OCI-LY7 (cell line): ENCODE results near the gene SPIB. TPM values are rescaled to one million over a fixed set of nuclear protein-coding genes. Genes with fewer than 3 reads are reported as not detected.

Source experiments
- BruUV-seq: library from RNA; stranded (reverse); fragments of 400-500 nt; replicated peaks from 2 replicates; lab custom pipeline; 2021; lab: Mats Ljungman, UMichigan
- CTCF ChIA-PET: fragments of 300-600 bp; sonication (Branson Sonifier 250); formaldehyde crosslinking; loops from one replicate; lab custom pipeline; 2022; ENCODE audit warnings: antibody characterized with exemption; ENCODE audit not compliant: unreplicated experiment; lab: Charles Lee
- POLR2A ChIA-PET: fragments of 300-600 bp; sonication (Branson Sonifier 250); formaldehyde crosslinking; loops from one replicate; lab custom pipeline; 2022; ENCODE audit warnings: antibody characterized with exemption; lab: Charles Lee
- DNase-seq: peaks from one replicate; pipeline ENCODE4 v3.0.0-alpha.2; 2015; ENCODE audit warnings: low spot score
- H2AFZ ChIP-seq: fragments of 200-600 bp; sonication (generic), shearing (Covaris generic); 2 replicates; pipeline ENCODE4 v1.6.1; 2014; ENCODE audit warnings: mild to moderate bottlenecking, antibody characterized with exemption, low read length, moderate library complexity
- H3K27ac ChIP-seq: fragments of 200-600 bp; sonication (generic); 2 replicates; pipeline ENCODE4 v1.5.1; 2014; ENCODE audit warnings: mixed run types, low read depth, mild to moderate bottlenecking, moderate library complexity, low read length, inconsistent platforms; ENCODE audit not compliant: poor library complexity, severe bottlenecking
- H3K36me3 ChIP-seq: fragments of 200-600 bp; sonication (generic); 2 replicates; pipeline ENCODE4 v1.6.1; 2014; ENCODE audit warnings: mild to moderate bottlenecking, antibody characterized with exemption, low read length, moderate library complexity, mixed read lengths; ENCODE audit not compliant: insufficient read depth
- H3K4me1 ChIP-seq: fragments of 200-600 bp; sonication (generic); 2 replicates; pipeline ENCODE4 v1.5.1; 2014; ENCODE audit warnings: mild to moderate bottlenecking, low read length; ENCODE audit not compliant: insufficient read depth, poor library complexity, severe bottlenecking
- H3K4me2 ChIP-seq: fragments of 200-600 bp; sonication (generic); 2 replicates; pipeline ENCODE4 v1.6.1; 2014; ENCODE audit warnings: mild to moderate bottlenecking, low read length
- H3K4me3 ChIP-seq: fragments of 200-600 bp; sonication (generic); 2 replicates; pipeline ENCODE4 v1.5.1; 2014; ENCODE audit warnings: mild to moderate bottlenecking, low read depth, low read length; ENCODE audit not compliant: poor library complexity, severe bottlenecking
- H3K79me2 ChIP-seq: fragments of 200-600 bp; sonication (generic); 2 replicates; pipeline ENCODE4 v1.6.1; 2016; ENCODE audit warnings: low read depth, mild to moderate bottlenecking, low read length, moderate library complexity, mixed read lengths; ENCODE audit not compliant: insufficient read depth
- H3K9me2 ChIP-seq: fragments of 200-600 bp; sonication (generic); 2 replicates; pipeline ENCODE4 v1.6.1; 2016; ENCODE audit warnings: mild to moderate bottlenecking, low read length, mixed read lengths; ENCODE audit not compliant: insufficient read depth
- H3K9me3 ChIP-seq: fragments of 200-600 bp; sonication (generic); 2 replicates; pipeline ENCODE4 v1.6.1; 2014; ENCODE audit warnings: mild to moderate bottlenecking, mixed run types, low read length, mixed read lengths
- H4K20me1 ChIP-seq: fragments of 200-600 bp; sonication (generic); 2 replicates; pipeline ENCODE4 v1.6.1; 2014; ENCODE audit warnings: mild to moderate bottlenecking, antibody characterized with exemption, low read length, moderate library complexity, mixed read lengths; ENCODE audit not compliant: insufficient read depth
- EZH2phosphoT487 ChIP-seq: fragments of 200-600 bp; sonication (generic); IDR thresholded peaks from 2 replicates; pipeline ENCODE4 v1.6.1; 2018; ENCODE audit warnings: low read depth, borderline replicate concordance, mild to moderate bottlenecking, mixed run types, antibody characterized with exemption, low read length, moderate library complexity, mixed read lengths
- intact Hi-C: fragments of 100-400 bp; cut with micrococcal nuclease; formaldehyde crosslinking; loops from one replicate; pipeline ENCODE4 v1.10.0; 2022; ENCODE audit not compliant: unreplicated experiment
- total RNA-seq, 2 experiments: library from RNA; depleted of rRNA in 1 of 2; stranded (reverse); fragments of >200 nt in 1 of 2; shearing (Covaris generic) in 1 of 2; gene quantifications; 2 replicates each; pipeline ENCODE4 v1.2.3, GENCODE V29; 2014 to 2022
- TF ChIP-seq, protein P1 (sequence below): fragments of 200-600 bp; sonication (generic); conservative IDR thresholded peaks from 2 replicates; pipeline ENCODE4 v1.5.1; 2014; ENCODE audit warnings: mild to moderate bottlenecking, antibody characterized with exemption, low read length, moderate library complexity, mixed read lengths

SPIB gene
- total RNA-seq, 2 experiments from 2014 or later, result 99.4 to 145 TPM

DNA sequence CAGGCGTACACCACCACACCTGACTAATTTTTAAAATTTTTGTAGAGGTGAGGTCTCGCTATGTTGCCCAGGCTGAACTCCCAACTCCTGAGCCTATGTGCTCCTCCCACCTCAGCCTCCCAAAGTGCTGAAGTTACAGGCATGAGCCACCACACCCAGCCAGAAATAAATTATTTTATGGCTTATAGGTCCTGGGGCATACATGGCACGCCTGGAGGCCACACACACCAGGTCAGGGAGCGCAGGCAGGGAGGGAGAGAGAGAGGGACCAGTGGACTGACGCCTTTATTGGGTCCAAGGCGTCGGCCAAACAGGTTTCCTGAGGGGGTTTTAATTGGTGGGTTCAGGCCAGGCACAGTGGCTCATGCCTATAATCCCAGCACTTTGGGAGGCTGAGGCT lies 6.8 kb downstream of the SPIB start:
- Histone ChIP-seq H3K4me2 (no peak overlapping the region), H3K9me3 (peaks cover 5% of the 10 kb centered on the region; the same call in 1 of the 2 replicates), H3K4me3 (no peak overlapping the region), H3K27ac (no peak overlapping the region), H3K79me2 (peaks cover 16% of the 10 kb centered on the region), H4K20me1 (no peaks in the 10 kb centered on the region; the same call in 1 of the 2 replicates), H2AFZ (no peak overlapping the region), H3K4me1 (peaks cover 53% of the 10 kb centered on the region), H3K36me3 (peaks cover 82% of the 10 kb centered on the region), H3K9me2 (no peaks in the 10 kb centered on the region)
- ChIA-PET CTCF (no interaction called here), POLR2A (no interaction called here)
- intact Hi-C loops, result no loop called here
- no peak for DNase-seq
- no TSS peak for BruUV-seq
- TF ChIP-seq EZH2phosphoT487, result no peak
- TF ChIP-seq, protein P1, sequence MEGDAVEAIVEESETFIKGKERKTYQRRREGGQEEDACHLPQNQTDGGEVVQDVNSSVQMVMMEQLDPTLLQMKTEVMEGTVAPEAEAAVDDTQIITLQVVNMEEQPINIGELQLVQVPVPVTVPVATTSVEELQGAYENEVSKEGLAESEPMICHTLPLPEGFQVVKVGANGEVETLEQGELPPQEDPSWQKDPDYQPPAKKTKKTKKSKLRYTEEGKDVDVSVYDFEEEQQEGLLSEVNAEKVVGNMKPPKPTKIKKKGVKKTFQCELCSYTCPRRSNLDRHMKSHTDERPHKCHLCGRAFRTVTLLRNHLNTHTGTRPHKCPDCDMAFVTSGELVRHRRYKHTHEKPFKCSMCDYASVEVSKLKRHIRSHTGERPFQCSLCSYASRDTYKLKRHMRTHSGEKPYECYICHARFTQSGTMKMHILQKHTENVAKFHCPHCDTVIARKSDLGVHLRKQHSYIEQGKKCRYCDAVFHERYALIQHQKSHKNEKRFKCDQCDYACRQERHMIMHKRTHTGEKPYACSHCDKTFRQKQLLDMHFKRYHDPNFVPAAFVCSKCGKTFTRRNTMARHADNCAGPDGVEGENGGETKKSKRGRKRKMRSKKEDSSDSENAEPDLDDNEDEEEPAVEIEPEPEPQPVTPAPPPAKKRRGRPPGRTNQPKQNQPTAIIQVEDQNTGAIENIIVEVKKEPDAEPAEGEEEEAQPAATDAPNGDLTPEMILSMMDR, result no peak

GRCh38 chr19:50427318-50427925 lies 8.7 kb downstream of the SPIB start:
- Histone ChIP-seq H3K9me2 (no peaks in the 10 kb centered on the region), H3K4me2 (peak overlapping the region; percentile 23), H2AFZ (no peak overlapping the region), H3K4me3 (no peak overlapping the region), H3K36me3 (peaks cover 64% of the 10 kb centered on the region), H4K20me1 (no peaks in the 10 kb centered on the region), H3K9me3 (no peaks in the 10 kb centered on the region), H3K27ac (peak overlapping the region; percentile 87), H3K4me1 (peaks cover 50% of the 10 kb centered on the region), H3K79me2 (no peaks in the 10 kb centered on the region)
- ChIA-PET CTCF (no interaction called here), POLR2A (no interaction called here)
- TF ChIP-seq EZH2phosphoT487, result no peak
- TF ChIP-seq, protein P1, result no peak
- BruUV-seq, result no TSS peak
- intact Hi-C loops, result no loop called here
- no peak for DNase-seq

DNA sequence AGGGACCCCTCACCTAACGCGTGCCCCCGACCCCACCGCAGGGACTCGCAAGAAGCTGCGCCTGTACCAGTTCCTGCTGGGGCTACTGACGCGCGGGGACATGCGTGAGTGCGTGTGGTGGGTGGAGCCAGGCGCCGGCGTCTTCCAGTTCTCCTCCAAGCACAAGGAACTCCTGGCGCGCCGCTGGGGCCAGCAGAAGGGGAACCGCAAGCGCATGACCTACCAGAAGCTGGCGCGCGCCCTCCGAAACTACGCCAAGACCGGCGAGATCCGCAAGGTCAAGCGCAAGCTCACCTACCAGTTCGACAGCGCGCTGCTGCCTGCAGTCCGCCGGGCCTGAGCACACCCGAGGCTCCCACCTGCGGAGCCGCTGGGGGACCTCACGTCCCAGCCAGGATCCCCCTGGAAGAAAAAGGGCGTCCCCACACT lies 9.3 kb downstream of the SPIB start:
- peak; percentile 39 for DNase-seq
- peak overlapping the region; percentile 23 for H3K4me2 ChIP-seq
- peaks cover 58% of the 10 kb centered on the region for H3K36me3 ChIP-seq
- H3K27ac ChIP-seq, result peak overlapping the region; percentile 87
- no TSS peak for BruUV-seq
- intact Hi-C loops, result no loop called here
- no peak for TF ChIP-seq EZH2phosphoT487
- TF ChIP-seq, protein P1, result no peak
- H3K9me3 ChIP-seq, result no peaks in the 10 kb centered on the region
- POLR2A ChIA-PET, result no interaction called here
- no peaks in the 10 kb centered on the region for H3K79me2 ChIP-seq
- H2AFZ ChIP-seq, result no peak overlapping the region
- no peak overlapping the region for H3K4me3 ChIP-seq
- CTCF ChIA-PET, result no interaction called here
- no peaks in the 10 kb centered on the region for H4K20me1 ChIP-seq
- peaks cover 51% of the 10 kb centered on the region for H3K4me1 ChIP-seq
- no peaks in the 10 kb centered on the region for H3K9me2 ChIP-seq
